Measurements from ENCODE around the gene PRKCH. TPM values are rescaled to one million over a fixed set of nuclear protein-coding genes. Genes with fewer than 3 reads are reported as not detected.

PRKCH gene
- total and polyA plus RNA-seq, 10 of the 15 experiments (the other 5 are each of a cell fraction or from before 2014, with no cell fraction given): 10.7 to 140 (median 33.2) TPM

DNA sequence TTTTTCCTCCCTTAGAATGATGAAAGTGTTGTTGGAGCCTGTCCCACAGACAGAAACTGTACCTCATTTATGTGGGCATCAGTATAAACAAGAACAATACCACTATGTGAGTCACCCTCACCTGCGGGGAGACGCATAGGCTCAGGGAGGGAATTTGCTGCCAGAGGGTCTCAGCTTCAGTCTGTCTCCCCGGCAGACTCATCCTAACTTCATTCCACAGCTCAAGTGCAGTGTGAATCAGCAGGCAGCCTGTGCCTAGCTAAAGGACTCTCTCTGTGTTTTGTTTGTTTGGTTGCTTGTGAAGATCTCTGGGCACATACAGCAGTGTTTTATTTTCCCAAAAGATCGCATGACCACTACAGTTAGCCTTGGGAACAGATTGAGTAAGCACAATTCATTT is 98.9 kb downstream of the PRKCH start (continued):
- no peak for TF ChIP-seq ZNF274 (IDR thresholded peaks at IDR 0.05; ENCODE audit: insufficient read depth, insufficient read length)
- TF ChIP-seq TBL1XR1 (IDR thresholded peaks at IDR 0.05; ENCODE audit: low read depth, low read length): no peak
- TF ChIP-seq, protein P1, sequence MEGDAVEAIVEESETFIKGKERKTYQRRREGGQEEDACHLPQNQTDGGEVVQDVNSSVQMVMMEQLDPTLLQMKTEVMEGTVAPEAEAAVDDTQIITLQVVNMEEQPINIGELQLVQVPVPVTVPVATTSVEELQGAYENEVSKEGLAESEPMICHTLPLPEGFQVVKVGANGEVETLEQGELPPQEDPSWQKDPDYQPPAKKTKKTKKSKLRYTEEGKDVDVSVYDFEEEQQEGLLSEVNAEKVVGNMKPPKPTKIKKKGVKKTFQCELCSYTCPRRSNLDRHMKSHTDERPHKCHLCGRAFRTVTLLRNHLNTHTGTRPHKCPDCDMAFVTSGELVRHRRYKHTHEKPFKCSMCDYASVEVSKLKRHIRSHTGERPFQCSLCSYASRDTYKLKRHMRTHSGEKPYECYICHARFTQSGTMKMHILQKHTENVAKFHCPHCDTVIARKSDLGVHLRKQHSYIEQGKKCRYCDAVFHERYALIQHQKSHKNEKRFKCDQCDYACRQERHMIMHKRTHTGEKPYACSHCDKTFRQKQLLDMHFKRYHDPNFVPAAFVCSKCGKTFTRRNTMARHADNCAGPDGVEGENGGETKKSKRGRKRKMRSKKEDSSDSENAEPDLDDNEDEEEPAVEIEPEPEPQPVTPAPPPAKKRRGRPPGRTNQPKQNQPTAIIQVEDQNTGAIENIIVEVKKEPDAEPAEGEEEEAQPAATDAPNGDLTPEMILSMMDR (IDR thresholded peaks at IDR 0.05 in 2 of 3, conservative IDR thresholded peaks at IDR 0.05 in 1 of 3; ENCODE audit: control insufficient read depth in 2 of 3, extremely low read depth in 1 of 3, insufficient read depth in 1 of 3, low read depth in 3 of 3, low read length in 3 of 3): no peak

DNA sequence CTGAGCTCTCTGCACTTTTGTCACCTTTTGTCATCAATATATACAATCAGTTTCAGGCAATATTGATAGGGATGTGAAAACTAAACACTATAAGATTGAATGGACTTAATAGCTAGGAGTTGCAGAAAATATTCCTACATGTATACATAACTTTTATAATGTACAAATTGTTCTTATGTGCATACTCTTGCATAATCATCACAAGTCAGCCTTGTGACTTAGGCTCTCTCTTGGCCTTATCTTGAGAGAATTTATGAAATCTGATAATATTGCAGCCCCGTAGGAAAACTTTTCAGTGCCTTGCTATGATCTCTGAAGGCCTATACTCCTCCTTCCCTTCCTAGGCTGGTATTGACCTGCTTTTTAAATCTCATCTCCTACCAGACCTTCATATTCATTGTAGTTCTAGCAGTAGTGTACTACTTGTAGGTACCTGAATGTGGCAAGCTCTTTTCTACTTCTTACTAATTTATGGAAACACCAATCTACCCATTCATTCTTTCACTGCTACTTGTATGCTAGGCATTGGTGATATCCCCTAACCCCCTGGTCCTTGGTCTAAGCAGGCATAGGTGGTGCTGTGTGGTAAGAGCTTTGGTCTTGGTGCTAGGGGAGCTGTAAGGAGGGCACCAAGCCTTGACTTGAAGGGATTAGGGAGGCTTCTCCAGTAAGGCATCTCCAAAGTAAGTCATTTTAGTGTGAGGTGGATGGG is 100.0 kb downstream of the PRKCH start:
- WGBS (ENCODE audit: insufficient coverage, insufficient replicate concordance, low lambda C conversion rate, missing lambda C conversion rate): 43% methylated on average over 1 of the region's 1 CpG
- peaks cover 52% of the 10 kb centered on the region for H3K79me2 ChIP-seq (ENCODE audit: control insufficient read depth, insufficient read depth, low read length)
- CTCF ChIA-PET: interaction anchor here (0.6 to 1.5 kb wide), 3 partner anchors 9 to 25 kb away, joined by 3 to 6 read pairs (median 3); no protein-coding TSS in a partner anchor
- TF ChIP-seq NBN (IDR thresholded peaks at IDR 0.05) (no peak), PAX8 (IDR thresholded peaks at IDR 0.05) (no peak), BMI1 (IDR thresholded peaks at IDR 0.05; ENCODE audit: borderline replicate concordance) (no peak), NFIC (IDR thresholded peaks at IDR 0.05; ENCODE audit: low read depth, low read length) (no peak), CHD2 (IDR thresholded peaks at IDR 0.05; ENCODE audit: borderline replicate concordance, low read depth, low read length) (no peak), ZNF24 (IDR thresholded peaks at IDR 0.05) (no peak), NFYA (IDR thresholded peaks at IDR 0.05; ENCODE audit: borderline replicate concordance, low read depth, low read length) (no peak)
- TF ChIP-seq, protein P2, sequence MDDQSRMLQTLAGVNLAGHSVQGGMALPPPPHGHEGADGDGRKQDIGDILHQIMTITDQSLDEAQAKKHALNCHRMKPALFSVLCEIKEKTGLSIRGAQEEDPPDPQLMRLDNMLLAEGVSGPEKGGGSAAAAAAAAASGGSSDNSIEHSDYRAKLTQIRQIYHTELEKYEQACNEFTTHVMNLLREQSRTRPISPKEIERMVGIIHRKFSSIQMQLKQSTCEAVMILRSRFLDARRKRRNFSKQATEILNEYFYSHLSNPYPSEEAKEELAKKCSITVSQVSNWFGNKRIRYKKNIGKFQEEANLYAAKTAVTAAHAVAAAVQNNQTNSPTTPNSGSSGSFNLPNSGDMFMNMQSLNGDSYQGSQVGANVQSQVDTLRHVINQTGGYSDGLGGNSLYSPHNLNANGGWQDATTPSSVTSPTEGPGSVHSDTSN (IDR thresholded peaks at IDR 0.05; ENCODE audit: insufficient replicate concordance, low read depth, low read length): no peak
- TF ChIP-seq, protein P3, sequence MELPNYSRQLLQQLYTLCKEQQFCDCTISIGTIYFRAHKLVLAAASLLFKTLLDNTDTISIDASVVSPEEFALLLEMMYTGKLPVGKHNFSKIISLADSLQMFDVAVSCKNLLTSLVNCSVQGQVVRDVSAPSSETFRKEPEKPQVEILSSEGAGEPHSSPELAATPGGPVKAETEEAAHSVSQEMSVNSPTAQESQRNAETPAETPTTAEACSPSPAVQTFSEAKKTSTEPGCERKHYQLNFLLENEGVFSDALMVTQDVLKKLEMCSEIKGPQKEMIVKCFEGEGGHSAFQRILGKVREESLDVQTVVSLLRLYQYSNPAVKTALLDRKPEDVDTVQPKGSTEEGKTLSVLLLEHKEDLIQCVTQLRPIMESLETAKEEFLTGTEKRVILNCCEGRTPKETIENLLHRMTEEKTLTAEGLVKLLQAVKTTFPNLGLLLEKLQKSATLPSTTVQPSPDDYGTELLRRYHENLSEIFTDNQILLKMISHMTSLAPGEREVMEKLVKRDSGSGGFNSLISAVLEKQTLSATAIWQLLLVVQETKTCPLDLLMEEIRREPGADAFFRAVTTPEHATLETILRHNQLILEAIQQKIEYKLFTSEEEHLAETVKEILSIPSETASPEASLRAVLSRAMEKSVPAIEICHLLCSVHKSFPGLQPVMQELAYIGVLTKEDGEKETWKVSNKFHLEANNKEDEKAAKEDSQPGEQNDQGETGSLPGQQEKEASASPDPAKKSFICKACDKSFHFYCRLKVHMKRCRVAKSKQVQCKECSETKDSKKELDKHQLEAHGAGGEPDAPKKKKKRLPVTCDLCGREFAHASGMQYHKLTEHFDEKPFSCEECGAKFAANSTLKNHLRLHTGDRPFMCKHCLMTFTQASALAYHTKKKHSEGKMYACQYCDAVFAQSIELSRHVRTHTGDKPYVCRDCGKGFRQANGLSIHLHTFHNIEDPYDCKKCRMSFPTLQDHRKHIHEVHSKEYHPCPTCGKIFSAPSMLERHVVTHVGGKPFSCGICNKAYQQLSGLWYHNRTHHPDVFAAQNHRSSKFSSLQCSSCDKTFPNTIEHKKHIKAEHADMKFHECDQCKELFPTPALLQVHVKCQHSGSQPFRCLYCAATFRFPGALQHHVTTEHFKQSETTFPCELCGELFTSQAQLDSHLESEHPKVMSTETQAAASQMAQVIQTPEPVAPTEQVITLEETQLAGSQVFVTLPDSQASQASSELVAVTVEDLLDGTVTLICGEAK (IDR thresholded peaks at IDR 0.05; ENCODE audit: borderline replicate concordance): no peak

More for the DNA sequence above, 100.0 kb downstream of the PRKCH start:
- H2AFZ ChIP-seq (ENCODE audit: control insufficient read depth, low read depth, low read length): no peak overlapping the region
- no peak for DNase-seq (ENCODE audit: low read depth, low spot score)
- no peaks in the 10 kb centered on the region for H4K20me1 ChIP-seq (ENCODE audit: control insufficient read depth, insufficient read depth)
- no peak overlapping the region for H3K9ac ChIP-seq (ENCODE audit: control insufficient read depth, insufficient read depth, low read length)
- no peak for FAIRE-seq
- SMC1A ChIA-PET (ENCODE audit: uncharacterized antibody, unreplicated experiment): interaction anchor here (0.6 to 3.0 kb wide), 6 partner anchors 12 to 36 kb away, joined by 3 to 14 read pairs (median 4); no protein-coding TSS in a partner anchor
- BruUV-seq (replicated peaks): no TSS peak
- no peak overlapping the region for H3K4me2 ChIP-seq (ENCODE audit: control insufficient read depth, insufficient read depth)
- peaks cover 24% of the 10 kb centered on the region; the same call in 2 of the 3 replicates for H3K9me3 ChIP-seq (replicated peaks; ENCODE audit: control insufficient read depth, insufficient read depth, low read length)
- H3K4me3 ChIP-seq: no peak overlapping the region
- H3K4me1 ChIP-seq (ENCODE audit: control insufficient read depth, insufficient read depth, low read length): peaks cover 8% of the 10 kb centered on the region; the same call in 1 of the 2 replicates
- RAD21 ChIA-PET (ENCODE audit: unreplicated experiment): interaction anchor here (0.6 to 1.7 kb wide), 2 partner anchors 18 to 90 kb away, joined by 5 read pairs; no protein-coding TSS in a partner anchor
- peaks cover under 1 to 4% of the 10 kb centered on the region in 2 experiments; a peak in 3 of 4 replicates for H3K36me3 ChIP-seq (ENCODE audit: control insufficient read depth in 2 of 2, insufficient read depth in 2 of 2, low read length in 1 of 2)
- H3K27me3 ChIP-seq (replicated peaks in 1 of 2; ENCODE audit: control insufficient read depth in 2 of 2, insufficient read depth in 2 of 2, low read length in 1 of 2): no peaks in the 10 kb centered on the region
- intact Hi-C loops (cut with micrococcal nuclease; ENCODE audit: unreplicated experiment): no loop called here
- POLR2A ChIA-PET: interaction anchor here (0.6 kb wide), 1 partner anchor 402 kb away, joined by 3 read pairs; no protein-coding TSS in a partner anchor
- no peak overlapping the region for H3K27ac ChIP-seq (ENCODE audit: control insufficient read depth, insufficient read depth)
- ATAC-seq: no peak
- in situ Hi-C loops (cut with MboI): no loop called here

Measured in GM12878 (cell line).